ENCODE measurements around the gene BCL2L14. TPM values are rescaled to one million over a fixed set of nuclear protein-coding genes. Genes with fewer than 3 reads are reported as not detected.

Gene BCL2L14
- total RNA-seq, 4 donors from 2014 or later, result 0.81 TPM; not detected in 3

- Histone ChIP-seq H3K4me1 (peaks cover 8 to 10% of the 10 kb centered on the region in 2 donors), H3K36me3 (no peaks in the 10 kb centered on the region), H3K9me3 (no peaks in the 10 kb centered on the region), H3K27me3 (no peaks in the 10 kb centered on the region), H3K4me3 (replicated peaks in 1 of 3) (no peak overlapping the region), H3K27ac (peak overlapping the region; percentile 11 to 64 (median 43))
- WGBS, 2 donors, result 15 to 18% methylated on average over 27 of the region's 27 CpGs
- DNase-seq, result peak; percentile 80 to 82
- TF ChIP-seq CTCF (IDR thresholded peaks at IDR 0.05) (peak; percentile 47 to 97 (median 88)), POLR2A (IDR thresholded peaks at IDR 0.05) (no peak)
- intact Hi-C loops (cut with DNase I), result no loop called here
Observed at GRCh38 chr12:12032851-12033797, 37.6 kb upstream of the BCL2L14 start.

GRCh38 chr12:12033824-12034223 lies 36.9 kb upstream of the BCL2L14 start:
- no peaks in the 10 kb centered on the region for H3K9me3 ChIP-seq
- H3K36me3 ChIP-seq, result no peaks in the 10 kb centered on the region
- no peaks in the 10 kb centered on the region for H3K27me3 ChIP-seq
- intact Hi-C loops (cut with DNase I), result loop anchor here (2.0 kb wide), 1 partner anchor 453 kb away; no protein-coding TSS in a partner anchor
- no peak overlapping the region for H3K27ac ChIP-seq
- no peak overlapping the region for H3K4me3 ChIP-seq (replicated peaks in 1 of 3)
- no peak for DNase-seq
- H3K4me1 ChIP-seq, result peaks cover 8 to 10% of the 10 kb centered on the region in 2 donors
- TF ChIP-seq POLR2A (IDR thresholded peaks at IDR 0.05) (no peak), CTCF (IDR thresholded peaks at IDR 0.05) (no peak)
- WGBS, 2 donors, result 48 to 67% methylated on average over 5 of the region's 5 CpGs

GRCh38 chr12:12034344-12034743 lies 36.4 kb upstream of the BCL2L14 start:
- no peak overlapping the region for H3K27ac ChIP-seq
- TF ChIP-seq CTCF (IDR thresholded peaks at IDR 0.05) (no peak), POLR2A (IDR thresholded peaks at IDR 0.05) (no peak)
- 92 to 94% methylated on average over 3 of the region's 3 CpGs for WGBS, 2 donors
- DNase-seq, result no peak
- no peaks in the 10 kb centered on the region for H3K27me3 ChIP-seq
- intact Hi-C loops (cut with DNase I), result loop anchor here (2.0 kb wide), 1 partner anchor 454 kb away; no protein-coding TSS in a partner anchor
- H3K36me3 ChIP-seq, result no peaks in the 10 kb centered on the region
- no peak overlapping the region for H3K4me3 ChIP-seq (replicated peaks in 1 of 3)
- no peaks in the 10 kb centered on the region for H3K9me3 ChIP-seq
- H3K4me1 ChIP-seq, result peaks cover 8 to 10% of the 10 kb centered on the region in 2 donors

GRCh38 chr12:12035229-12035628 lies 35.5 kb upstream of the BCL2L14 start:
- Histone ChIP-seq H3K9me3 (no peaks in the 10 kb centered on the region), H3K36me3 (no peaks in the 10 kb centered on the region), H3K27me3 (no peaks in the 10 kb centered on the region), H3K4me1 (peaks cover 8 to 10% of the 10 kb centered on the region in 2 donors), H3K27ac (no peak overlapping the region), H3K4me3 (replicated peaks in 1 of 3) (no peak overlapping the region)
- DNase-seq, result no peak
- no peak for TF ChIP-seq POLR2A (IDR thresholded peaks at IDR 0.05)
- no peak for TF ChIP-seq CTCF (IDR thresholded peaks at IDR 0.05)
- 92 to 94% methylated on average over 1 of the region's 1 CpG for WGBS, 2 donors
- intact Hi-C loops (cut with DNase I), result loop anchor here (2.0 kb wide), 1 partner anchor 454 kb away; no protein-coding TSS in a partner anchor

- H3K9me3 ChIP-seq, result no peaks in the 10 kb centered on the region
- no peaks in the 10 kb centered on the region for H3K36me3 ChIP-seq
- no peaks in the 10 kb centered on the region for H3K27me3 ChIP-seq
- peaks cover 8 to 10% of the 10 kb centered on the region in 2 donors for H3K4me1 ChIP-seq
- no peak overlapping the region for H3K4me3 ChIP-seq (replicated peaks in 1 of 3)
- DNase-seq, result no peak
- H3K27ac ChIP-seq, result no peak overlapping the region
- TF ChIP-seq POLR2A (IDR thresholded peaks at IDR 0.05), result no peak
- TF ChIP-seq CTCF (IDR thresholded peaks at IDR 0.05), result no peak
- intact Hi-C loops (cut with DNase I), result no loop called here
Observed at GRCh38 chr12:12036901-12037300, 33.8 kb upstream of the BCL2L14 start.

Measured in thyroid gland (tissue), 4 donors.